Smooth muscle cell (in vitro differentiated cells): Measurements from ENCODE around the gene CSRNP3. TPM values are rescaled to one million over a fixed set of nuclear protein-coding genes. Genes with fewer than 3 reads are reported as not detected.

Experiments
- DNase-seq: peaks from one replicate; lab custom pipeline; 2025; ENCODE audit not compliant: unreplicated experiment; lab: John Stamatoyannopoulos, UW
- H2AFZ ChIP-seq: fragments of 200-600 bp; sonication (generic); 2 replicates; pipeline ENCODE4 v1.6.0; 2016; ENCODE audit warnings: antibody characterized with exemption, low read depth, mild to moderate bottlenecking
- H3F3A ChIP-seq: fragments of 200-600 bp; sonication (generic); 2 replicates; pipeline ENCODE4 v1.6.0; 2017; ENCODE audit warnings: antibody characterized with exemption, low read depth
- H3K27ac ChIP-seq: fragments of 200-600 bp; sonication (generic); 2 replicates; pipeline ENCODE4 v1.5.1; 2016; ENCODE audit warnings: low read depth, mild to moderate bottlenecking
- H3K27me3 ChIP-seq: fragments of 200-600 bp; sonication (generic); 2 replicates; pipeline ENCODE4 v1.6.1; 2016; ENCODE audit warnings: low read depth, mild to moderate bottlenecking
- H3K36me3 ChIP-seq: fragments of 200-600 bp; sonication (generic); 2 replicates; pipeline ENCODE4 v1.5.1; 2016; ENCODE audit warnings: low read depth
- H3K4me1 ChIP-seq: fragments of 200-600 bp; sonication (generic); 2 replicates; pipeline ENCODE4 v1.5.1; 2016; ENCODE audit warnings: low read depth
- H3K4me2 ChIP-seq: fragments of 200-600 bp; sonication (generic); 2 replicates; pipeline ENCODE4 v1.6.0; 2016; ENCODE audit warnings: mild to moderate bottlenecking
- H3K4me3 ChIP-seq: fragments of 200-600 bp; sonication (generic); 2 replicates; pipeline ENCODE4 v1.5.1; 2016; ENCODE audit warnings: mild to moderate bottlenecking
- H3K79me2 ChIP-seq: fragments of 200-600 bp; sonication (generic); 2 replicates; pipeline ENCODE4 v1.6.0; 2016; ENCODE audit warnings: low read depth, mild to moderate bottlenecking
- H3K9ac ChIP-seq: fragments of 200-600 bp; sonication (generic); 2 replicates; pipeline ENCODE4 v1.6.0; 2016; ENCODE audit warnings: low read depth
- H3K9me3 ChIP-seq: fragments of 200-600 bp; sonication (generic); replicated peaks from 2 replicates; pipeline ENCODE4 v1.5.1; 2016; ENCODE audit warnings: low read depth
- H4K20me1 ChIP-seq: fragments of 200-600 bp; sonication (generic); 2 replicates; pipeline ENCODE4 v1.6.0; 2016; ENCODE audit warnings: low read depth
- CTCF ChIP-seq: fragments of 200-600 bp; sonication (generic); IDR thresholded peaks from 2 replicates; pipeline ENCODE4 v1.5.1; 2017; ENCODE audit warnings: borderline replicate concordance, mild to moderate bottlenecking, antibody characterized with exemption; ENCODE audit not compliant: insufficient read depth, poor library complexity, severe bottlenecking
- WGBS: methylation state at CpG from one replicate; pipeline ENCODE4 v1.1.7; 2016; ENCODE audit warnings: low lambda C conversion rate; 5-methylcytosine and 5-hydroxymethylcytosine counted together
- polyA plus RNA-seq: library from polyadenylated mRNA; unstranded; fragments of >200 nt; fragmentation: Nextera tagmentation; extraction: Ambion mirVana; gene quantifications from 2 replicates; pipeline ENCODE4 v1.2.1, GENCODE V29; 2016
- total RNA-seq: library from RNA; depleted of rRNA; stranded (reverse); fragments of >200 nt; gene quantifications from 2 replicates; pipeline ENCODE4 v1.2.3, GENCODE V29; 2014

The CSRNP3 gene
- total and polyA plus RNA-seq, 2 experiments from 2014 or later, result 2.8 to 7.1 TPM

- peaks cover 23% of the 10 kb centered on the region for H3K4me1 ChIP-seq
- no peak overlapping the region for H3K4me2 ChIP-seq
- H2AFZ ChIP-seq, result peak overlapping the region; percentile 14
- DNase-seq, result no peak
- H3K79me2 ChIP-seq, result no peaks in the 10 kb centered on the region
- 15% methylated on average over 1 of the region's 1 CpG for WGBS
- H3K4me3 ChIP-seq, result no peak overlapping the region
- H3K36me3 ChIP-seq, result no peaks in the 10 kb centered on the region
- no peaks in the 10 kb centered on the region for H3F3A ChIP-seq
- H3K9me3 ChIP-seq, result no peaks in the 10 kb centered on the region
- H3K9ac ChIP-seq, result no peak overlapping the region
- no peaks in the 10 kb centered on the region for H3K27me3 ChIP-seq
- H4K20me1 ChIP-seq, result no peaks in the 10 kb centered on the region
- no peak overlapping the region for H3K27ac ChIP-seq
- TF ChIP-seq CTCF, result no peak
Observed at GRCh38 chr2:165434865-165435496, 34.5 kb upstream of the CSRNP3 start.

GRCh38 chr2:165435611-165436010 lies 33.9 kb upstream of the CSRNP3 start:
- no peaks in the 10 kb centered on the region for H3K27me3 ChIP-seq
- no peak overlapping the region for H3K27ac ChIP-seq
- WGBS, result 42% methylated on average over 1 of the region's 1 CpG
- H3K9ac ChIP-seq, result no peak overlapping the region
- no peak overlapping the region for H3K4me2 ChIP-seq
- DNase-seq, result no peak
- H3K4me3 ChIP-seq, result no peak overlapping the region
- no peaks in the 10 kb centered on the region for H3K9me3 ChIP-seq
- TF ChIP-seq CTCF, result no peak
- H3K79me2 ChIP-seq, result no peaks in the 10 kb centered on the region
- H3K36me3 ChIP-seq, result no peaks in the 10 kb centered on the region
- no peaks in the 10 kb centered on the region for H3F3A ChIP-seq
- H2AFZ ChIP-seq, result no peak overlapping the region
- H3K4me1 ChIP-seq, result peaks cover 23% of the 10 kb centered on the region
- no peaks in the 10 kb centered on the region for H4K20me1 ChIP-seq

- Histone ChIP-seq H3K9ac (no peak overlapping the region), H3F3A (no peaks in the 10 kb centered on the region), H3K79me2 (no peaks in the 10 kb centered on the region), H2AFZ (no peak overlapping the region), H3K27ac (no peak overlapping the region), H3K36me3 (no peaks in the 10 kb centered on the region), H3K9me3 (no peaks in the 10 kb centered on the region), H4K20me1 (no peaks in the 10 kb centered on the region), H3K4me1 (peaks cover 23% of the 10 kb centered on the region), H3K4me3 (no peak overlapping the region), H3K27me3 (no peaks in the 10 kb centered on the region), H3K4me2 (no peak overlapping the region)
- DNase-seq, result no peak
- no peak for TF ChIP-seq CTCF
- 92% methylated on average over 3 of the region's 3 CpGs for WGBS
Observed at GRCh38 chr2:165436559-165436958, 32.9 kb upstream of the CSRNP3 start.

- H2AFZ ChIP-seq, result no peak overlapping the region
- DNase-seq, result no peak
- H3K4me3 ChIP-seq, result no peak overlapping the region
- H3K27ac ChIP-seq, result peak overlapping the region; percentile 46
- H3F3A ChIP-seq, result no peaks in the 10 kb centered on the region
- no peak overlapping the region for H3K4me2 ChIP-seq
- no peaks in the 10 kb centered on the region for H4K20me1 ChIP-seq
- peaks cover 6% of the 10 kb centered on the region for H3K4me1 ChIP-seq
- no peaks in the 10 kb centered on the region for H3K9me3 ChIP-seq
- H3K36me3 ChIP-seq, result no peaks in the 10 kb centered on the region
- no peaks in the 10 kb centered on the region for H3K79me2 ChIP-seq
- 23% methylated on average over 1 of the region's 1 CpG for WGBS
- no peak for TF ChIP-seq CTCF
- H3K9ac ChIP-seq, result peak overlapping the region; percentile 25
- no peaks in the 10 kb centered on the region for H3K27me3 ChIP-seq
Observed at GRCh38 chr2:165440367-165440766, 29.1 kb upstream of the CSRNP3 start.
